Activated B cell treated with CpG ODN at 0.5 μM for 24 hours (primary cell): ENCODE measurements around the gene KRT24. TPM values are rescaled to one million over a fixed set of nuclear protein-coding genes. Genes with fewer than 3 reads are reported as not detected.

Experiments
- ATAC-seq: fragments of 200-7000 bp; cut with Tn5 transposase; one replicate; pipeline ENCODE4 v1.10.0; 2021; ENCODE audit warnings: low read depth, mild to moderate bottlenecking, moderate library complexity
- CTCF ChIA-PET: fragments of 350-600 bp; sonication (Branson Sonifier 250); formaldehyde crosslinking; loops from one replicate; lab custom pipeline; 2021; ENCODE audit warnings: antibody characterized with exemption; lab: Charles Lee
- POLR2A ChIA-PET: fragments of 350-600 bp; sonication (Branson Sonifier 250); formaldehyde crosslinking; loops from one replicate; lab custom pipeline; 2021; ENCODE audit warnings: antibody characterized with exemption; lab: Charles Lee
- DNase-seq: peaks from one replicate; pipeline ENCODE4 v3.0.0; 2022
- H3K27ac Mint-ChIP-seq: one replicate; pipeline ENCODE4 v1.8.0; 2020; ENCODE audit warnings: mixed read lengths
- H3K27me3 Mint-ChIP-seq: one replicate; pipeline ENCODE4 v1.8.0; 2021; ENCODE audit warnings: mixed read lengths
- H3K36me3 Mint-ChIP-seq: one replicate; pipeline ENCODE4 v1.8.0; 2021; ENCODE audit warnings: low read depth, mixed read lengths
- H3K4me1 Mint-ChIP-seq: one replicate; pipeline ENCODE4 v1.8.0; 2021; ENCODE audit warnings: mixed read lengths
- H3K4me3 Mint-ChIP-seq: one replicate; pipeline ENCODE4 v1.8.0; 2020; ENCODE audit warnings: mild to moderate bottlenecking, mixed read lengths
- H3K9me3 Mint-ChIP-seq: one replicate; pipeline ENCODE4 v1.8.0; 2020; ENCODE audit warnings: mixed read lengths
- CTCF ChIP-seq: fragments of 200-600 bp; IDR thresholded peaks from one replicate; pipeline ENCODE4 v1.8.0; 2022; ENCODE audit warnings: antibody characterized with exemption, mild to moderate bottlenecking
- intact Hi-C: fragments of 100-400 bp; cut with micrococcal nuclease; formaldehyde crosslinking; loops from one replicate; pipeline ENCODE4 v1.15.1; 2024
- total RNA-seq: library from RNA; stranded (reverse); gene quantifications from 2 replicates; pipeline ENCODE4 v1.2.3, GENCODE V29; 2022

Gene KRT24
- total RNA-seq, 1 donor from 2014 or later, result not detected

DNA sequence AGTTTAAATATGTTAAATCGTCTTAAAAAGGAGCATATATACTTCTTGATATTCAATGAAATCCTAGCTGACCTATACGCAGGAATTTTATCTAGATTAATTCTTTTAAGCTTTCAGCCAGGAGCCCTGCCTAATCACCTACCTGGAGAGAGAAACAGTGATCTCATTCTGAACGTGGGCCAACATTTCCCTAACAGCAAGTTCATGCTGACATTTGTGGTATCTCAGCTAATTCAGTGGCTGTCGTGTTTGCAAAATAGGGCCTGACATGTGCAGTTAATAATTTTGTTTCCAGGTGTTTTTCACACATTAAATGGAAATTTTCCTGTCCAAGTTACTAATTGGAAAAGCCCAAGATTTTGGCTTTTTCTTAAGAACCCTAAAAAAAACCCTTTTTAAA lies 17.4 kb downstream of the KRT24 start:
- H3K27me3 Mint-ChIP-seq, result peaks cover 20% of the 10 kb centered on the region
- no peak overlapping the region for H3K4me3 Mint-ChIP-seq
- TF ChIP-seq CTCF, result no peak
- H3K4me1 Mint-ChIP-seq, result no peaks in the 10 kb centered on the region
- no peak for ATAC-seq
- ChIA-PET POLR2A (no interaction called here), CTCF (no interaction called here)
- H3K27ac Mint-ChIP-seq, result no peak overlapping the region
- no peak for DNase-seq
- intact Hi-C loops, result no loop called here
- no peaks in the 10 kb centered on the region for H3K9me3 Mint-ChIP-seq
- H3K36me3 Mint-ChIP-seq, result no peaks in the 10 kb centered on the region

- ChIA-PET CTCF (no interaction called here), POLR2A (interaction anchor here (0.8 kb wide), 1 partner anchor 34 kb away, joined by 3 read pairs; the partner anchor contains the start of gene SMARCE1)
- no peaks in the 10 kb centered on the region for H3K9me3 Mint-ChIP-seq
- no peak for TF ChIP-seq CTCF
- no peak overlapping the region for H3K27ac Mint-ChIP-seq
- peaks cover 46% of the 10 kb centered on the region for H3K27me3 Mint-ChIP-seq
- no peaks in the 10 kb centered on the region for H3K4me1 Mint-ChIP-seq
- no peaks in the 10 kb centered on the region for H3K36me3 Mint-ChIP-seq
- DNase-seq, result no peak
- intact Hi-C loops, result no loop called here
- no peak overlapping the region for H3K4me3 Mint-ChIP-seq
- no peak for ATAC-seq
These were observed 22.6 kb downstream of the KRT24 start for GRCh38 chr17:40680998-40681397.

GRCh38 chr17:40679523-40679907 lies 24.0 kb downstream of the KRT24 start:
- Mint-ChIP-seq H3K9me3 (no peaks in the 10 kb centered on the region), H3K4me3 (no peak overlapping the region), H3K36me3 (no peaks in the 10 kb centered on the region), H3K4me1 (no peaks in the 10 kb centered on the region), H3K27me3 (peaks cover 54% of the 10 kb centered on the region), H3K27ac (no peak overlapping the region)
- TF ChIP-seq CTCF, result no peak
- ATAC-seq (no peak), DNase-seq (no peak)
- intact Hi-C loops, result no loop called here
- ChIA-PET CTCF (no interaction called here), POLR2A (no interaction called here)

GRCh38 chr17:40678902-40679522 lies 24.5 kb downstream of the KRT24 start:
- DNase-seq (no peak), ATAC-seq (no peak)
- Mint-ChIP-seq H3K4me1 (no peaks in the 10 kb centered on the region), H3K36me3 (no peaks in the 10 kb centered on the region), H3K9me3 (no peaks in the 10 kb centered on the region), H3K27ac (no peak overlapping the region), H3K27me3 (peaks cover 51% of the 10 kb centered on the region), H3K4me3 (no peak overlapping the region)
- intact Hi-C loops, result no loop called here
- no peak for TF ChIP-seq CTCF
- ChIA-PET CTCF (no interaction called here), POLR2A (no interaction called here)

GRCh38 chr17:40675905-40676304 lies 27.6 kb downstream of the KRT24 start:
- H3K27me3 Mint-ChIP-seq, result peaks cover 35% of the 10 kb centered on the region
- no peaks in the 10 kb centered on the region for H3K36me3 Mint-ChIP-seq
- no peak overlapping the region for H3K27ac Mint-ChIP-seq
- ChIA-PET POLR2A (no interaction called here), CTCF (no interaction called here)
- no peaks in the 10 kb centered on the region for H3K4me1 Mint-ChIP-seq
- TF ChIP-seq CTCF, result no peak
- no peaks in the 10 kb centered on the region for H3K9me3 Mint-ChIP-seq
- ATAC-seq (no peak), DNase-seq (no peak)
- intact Hi-C loops, result no loop called here
- H3K4me3 Mint-ChIP-seq, result no peak overlapping the region
